Left forelimb (tissue), 1 donor: ENCODE data around the gene STX8.
"Not testable (repeated sequence)": the region's sequence is repeated elsewhere in the genome, so short reads cannot be mapped to it uniquely, and the experiment has no call there.

Source experiments
- DNase-seq: peaks from one replicate; pipeline ENCODE4 v3.0.0-alpha.2; 2018; ENCODE audit warnings: low spot score

The STX8 gene

GRCh38 chr17:9342225-9342624 lies 233.4 kb downstream of the STX8 start:
- DNase-seq: no peak

GRCh38 chr17:9339958-9340357 lies 235.7 kb downstream of the STX8 start:
- DNase-seq: no peak

- DNase-seq: not testable (repeated sequence)
Observed at GRCh38 chr17:9339482-9339881, 236.1 kb downstream of the STX8 start.

- no peak for DNase-seq
Observed at GRCh38 chr17:9336817-9337216, 238.8 kb downstream of the STX8 start.

- no peak for DNase-seq
Observed at GRCh38 chr17:9334536-9335446, 240.8 kb downstream of the STX8 start.

GRCh38 chr17:9332132-9332494 lies 243.5 kb downstream of the STX8 start:
- DNase-seq: no peak

- DNase-seq: no peak
Observed at GRCh38 chr17:9331279-9332131, 244.1 kb downstream of the STX8 start.

GRCh38 chr17:9330611-9331271 lies 244.9 kb downstream of the STX8 start:
- no peak for DNase-seq

- no peak for DNase-seq
Observed at GRCh38 chr17:9330141-9330540, 245.5 kb downstream of the STX8 start.

GRCh38 chr17:9329251-9329921 lies 246.2 kb downstream of the STX8 start:
- DNase-seq: no peak

GRCh38 chr17:9324864-9325263 lies 250.8 kb downstream of the STX8 start:
- DNase-seq: no peak

GRCh38 chr17:9322326-9322725 lies 253.3 kb downstream of the STX8 start:
- DNase-seq: no peak

GRCh38 chr17:9321890-9322289 lies 253.7 kb downstream of the STX8 start:
- DNase-seq: no peak

GRCh38 chr17:9315360-9315759 lies 260.3 kb downstream of the STX8 start:
- DNase-seq: no peak

GRCh38 chr17:9313346-9313745 lies 262.3 kb downstream of the STX8 start:
- no peak for DNase-seq

GRCh38 chr17:9309216-9309615 lies 266.4 kb downstream of the STX8 start:
- DNase-seq: no peak

GRCh38 chr17:9308069-9308468 lies 267.6 kb downstream of the STX8 start:
- no peak for DNase-seq

- no peak for DNase-seq
Observed at GRCh38 chr17:9307313-9307998, 268.2 kb downstream of the STX8 start.

GRCh38 chr17:9306086-9306485 lies 269.5 kb downstream of the STX8 start:
- DNase-seq: no peak

GRCh38 chr17:9299695-9300094 lies 275.9 kb downstream of the STX8 start:
- no peak for DNase-seq

GRCh38 chr17:9298776-9299295 lies 276.8 kb downstream of the STX8 start:
- DNase-seq: no peak
